DND-41 (cell line): ENCODE results near the gene PPP6R2.

Experiments
- EZH2 ChIP-seq: IDR thresholded peaks from 3 replicates; pipeline ENCODE4 v1.6.1; 2012; ENCODE audit warnings: borderline replicate concordance, low read depth, mild to moderate bottlenecking, moderate library complexity, low read length, inconsistent platforms; ENCODE audit not compliant: severe bottlenecking
- TF ChIP-seq, protein P1 (sequence below): IDR thresholded peaks from 2 replicates; pipeline ENCODE4 v1.5.1; 2012; ENCODE audit warnings: borderline replicate concordance, low read length, moderate library complexity, mild to moderate bottlenecking; ENCODE audit not compliant: poor library complexity, severe bottlenecking; ENCODE audit errors: extremely low read depth

DNA sequence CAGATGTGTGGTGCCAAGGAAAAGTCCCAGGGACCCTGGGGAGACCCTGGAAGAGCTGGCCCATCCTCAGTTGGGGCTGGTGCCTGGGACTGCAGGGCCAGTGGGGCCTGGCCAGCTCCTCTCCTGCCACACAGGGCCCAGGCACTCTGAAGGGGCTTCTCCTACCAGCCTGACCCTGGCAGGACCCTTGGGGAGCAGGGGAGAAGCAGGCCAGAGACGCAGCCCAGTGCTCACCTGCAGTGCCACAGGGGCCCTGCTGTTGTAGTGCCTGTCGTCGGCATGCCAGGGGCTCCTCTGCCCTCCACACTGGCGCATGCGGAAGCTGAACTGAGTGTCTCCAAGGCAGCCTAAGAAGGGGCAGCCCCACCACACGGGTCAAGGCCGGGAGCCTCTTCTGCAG is 25.5 kb upstream of the PPP6R2 start:
- TF ChIP-seq, protein P1, sequence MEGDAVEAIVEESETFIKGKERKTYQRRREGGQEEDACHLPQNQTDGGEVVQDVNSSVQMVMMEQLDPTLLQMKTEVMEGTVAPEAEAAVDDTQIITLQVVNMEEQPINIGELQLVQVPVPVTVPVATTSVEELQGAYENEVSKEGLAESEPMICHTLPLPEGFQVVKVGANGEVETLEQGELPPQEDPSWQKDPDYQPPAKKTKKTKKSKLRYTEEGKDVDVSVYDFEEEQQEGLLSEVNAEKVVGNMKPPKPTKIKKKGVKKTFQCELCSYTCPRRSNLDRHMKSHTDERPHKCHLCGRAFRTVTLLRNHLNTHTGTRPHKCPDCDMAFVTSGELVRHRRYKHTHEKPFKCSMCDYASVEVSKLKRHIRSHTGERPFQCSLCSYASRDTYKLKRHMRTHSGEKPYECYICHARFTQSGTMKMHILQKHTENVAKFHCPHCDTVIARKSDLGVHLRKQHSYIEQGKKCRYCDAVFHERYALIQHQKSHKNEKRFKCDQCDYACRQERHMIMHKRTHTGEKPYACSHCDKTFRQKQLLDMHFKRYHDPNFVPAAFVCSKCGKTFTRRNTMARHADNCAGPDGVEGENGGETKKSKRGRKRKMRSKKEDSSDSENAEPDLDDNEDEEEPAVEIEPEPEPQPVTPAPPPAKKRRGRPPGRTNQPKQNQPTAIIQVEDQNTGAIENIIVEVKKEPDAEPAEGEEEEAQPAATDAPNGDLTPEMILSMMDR = no peak
- TF ChIP-seq EZH2 = no peak
